Kasumi-1 (cell line): ENCODE measurements around the gene PTGS1.
A peak's percentile ranks its signal among the peaks of the same experiment; 100 is the strongest.
"Not testable (repeated sequence)": the region's sequence is repeated elsewhere in the genome, so short reads cannot be mapped to it uniquely, and the experiment has no call there.

Experiments
- DNase-seq, 2 experiments: peaks; one replicate each; lab custom pipeline; 2025; lab: John Stamatoyannopoulos, UW

Gene PTGS1

GRCh38 chr9:122347348-122348287, 23.2 kb upstream of the PTGS1 start:
- DNase-seq = no peak

GRCh38 chr9:122348288-122348777, 22.5 kb upstream of the PTGS1 start:
- DNase-seq = peak; percentile 67 to 82

GRCh38 chr9:122348791-122349190, 22.0 kb upstream of the PTGS1 start:
- DNase-seq = no peak

- DNase-seq = no peak
Measured at GRCh38 chr9:122349201-122349600, 21.6 kb upstream of the PTGS1 start.

- DNase-seq = peak; percentile 75 to 78
Measured at GRCh38 chr9:122350577-122351355, 20.1 kb upstream of the PTGS1 start.

DNA sequence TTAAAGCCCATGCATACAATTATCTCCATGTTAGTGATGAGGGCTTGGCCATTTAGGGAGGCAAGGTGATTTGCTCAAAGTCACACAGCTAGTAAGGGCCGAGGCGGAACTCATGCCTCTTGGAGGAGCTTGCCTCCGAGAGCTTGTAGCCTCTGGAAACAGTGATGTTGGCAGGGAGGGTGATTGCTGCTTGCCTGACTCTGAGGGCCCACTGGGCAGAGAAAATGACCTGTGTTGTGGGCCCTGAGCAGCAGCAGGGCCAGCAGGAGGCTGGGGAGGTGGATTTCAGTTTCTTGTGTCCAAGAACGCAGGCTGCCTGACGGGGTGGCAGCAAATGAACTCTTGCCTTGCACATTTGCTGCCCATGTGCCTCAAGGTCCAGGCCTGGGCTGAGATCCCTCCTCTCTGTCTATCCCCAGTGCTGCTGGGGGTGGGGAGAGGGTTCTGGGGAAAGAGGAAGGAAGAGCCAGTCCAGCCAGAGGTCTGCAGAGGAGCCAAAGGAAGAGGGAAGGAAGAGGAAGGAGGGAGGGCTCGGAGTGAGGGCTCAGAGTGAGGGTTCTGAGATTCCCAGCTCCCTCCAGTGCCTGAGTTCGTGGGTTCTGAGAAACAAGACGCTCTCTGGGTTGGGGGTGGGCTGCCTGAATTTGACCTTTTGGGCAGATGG, 16.2 kb upstream of the PTGS1 start:
- peak; percentile 65 to 75 for DNase-seq

DNA sequence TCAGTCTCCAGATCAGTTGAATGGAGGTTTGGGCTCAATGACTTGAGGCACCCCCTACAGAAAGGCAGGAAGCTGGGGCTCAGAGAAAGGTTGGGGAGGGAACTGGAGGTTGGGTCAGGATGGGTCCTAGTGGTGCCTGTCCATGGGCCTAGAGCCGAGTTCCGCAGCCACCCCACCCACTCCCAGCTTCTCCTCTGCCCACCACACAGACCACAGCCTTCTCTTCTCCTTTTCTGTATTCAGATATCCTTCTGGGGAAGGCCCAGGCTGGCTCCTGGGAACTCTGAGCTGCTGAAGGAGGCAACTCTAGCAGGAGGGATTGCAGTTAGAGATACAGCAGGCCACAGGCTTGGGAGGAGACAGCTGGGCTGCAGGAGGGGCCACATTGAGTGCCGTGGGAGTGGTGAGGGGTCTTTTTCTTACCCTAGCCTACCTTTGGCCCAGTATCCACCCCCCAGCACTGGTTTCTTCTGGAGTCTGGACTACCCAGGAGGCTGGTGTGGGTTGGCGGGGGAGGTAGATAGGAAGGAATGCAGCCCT, 15.4 kb upstream of the PTGS1 start:
- DNase-seq = no peak

DNA sequence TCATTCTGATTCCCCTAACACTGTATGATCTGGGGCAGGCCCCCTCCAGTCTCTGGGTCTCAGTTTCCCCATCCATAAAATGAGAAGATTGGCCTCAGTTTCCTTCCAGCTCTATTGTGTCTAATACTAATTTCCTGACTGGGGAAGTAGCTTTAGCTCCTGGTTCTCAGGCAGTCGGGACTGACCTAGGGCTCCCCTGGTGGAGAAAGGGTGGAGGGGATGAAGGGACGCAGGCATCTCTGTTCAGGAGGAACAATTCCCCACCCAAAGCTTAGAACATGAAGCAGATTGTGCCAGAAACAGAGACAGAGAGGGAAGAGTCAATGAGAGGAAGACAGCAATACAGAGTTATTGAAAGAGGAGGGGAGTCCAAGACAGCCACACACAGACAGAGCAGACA, 14.2 kb upstream of the PTGS1 start:
- DNase-seq = peak; percentile 53 to 55

GRCh38 chr9:122360891-122361290, 9.9 kb upstream of the PTGS1 start:
- DNase-seq = no peak

- not testable (repeated sequence) for DNase-seq
Measured at GRCh38 chr9:122363131-122363530, 7.7 kb upstream of the PTGS1 start.

GRCh38 chr9:122364117-122364782, 6.6 kb upstream of the PTGS1 start:
- no peak for DNase-seq

DNA sequence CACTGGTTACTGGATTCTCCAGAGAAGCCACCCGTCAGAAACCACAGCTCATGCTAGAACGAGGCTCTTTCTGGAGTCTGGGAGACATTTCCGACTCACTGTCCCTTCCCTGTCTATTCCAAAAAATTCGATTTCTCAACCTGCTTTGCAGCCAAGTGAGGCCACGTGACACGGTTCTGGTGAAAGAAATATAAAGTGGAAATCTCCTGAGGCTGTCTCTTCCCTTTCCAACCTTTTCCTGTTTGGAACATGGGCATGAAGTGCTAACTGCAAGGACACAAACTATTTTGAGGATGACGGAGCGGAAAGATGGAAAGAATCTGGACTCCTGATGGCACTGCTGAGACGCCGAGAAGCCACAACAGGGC, 6.1 kb upstream of the PTGS1 start:
- DNase-seq = no peak

DNA sequence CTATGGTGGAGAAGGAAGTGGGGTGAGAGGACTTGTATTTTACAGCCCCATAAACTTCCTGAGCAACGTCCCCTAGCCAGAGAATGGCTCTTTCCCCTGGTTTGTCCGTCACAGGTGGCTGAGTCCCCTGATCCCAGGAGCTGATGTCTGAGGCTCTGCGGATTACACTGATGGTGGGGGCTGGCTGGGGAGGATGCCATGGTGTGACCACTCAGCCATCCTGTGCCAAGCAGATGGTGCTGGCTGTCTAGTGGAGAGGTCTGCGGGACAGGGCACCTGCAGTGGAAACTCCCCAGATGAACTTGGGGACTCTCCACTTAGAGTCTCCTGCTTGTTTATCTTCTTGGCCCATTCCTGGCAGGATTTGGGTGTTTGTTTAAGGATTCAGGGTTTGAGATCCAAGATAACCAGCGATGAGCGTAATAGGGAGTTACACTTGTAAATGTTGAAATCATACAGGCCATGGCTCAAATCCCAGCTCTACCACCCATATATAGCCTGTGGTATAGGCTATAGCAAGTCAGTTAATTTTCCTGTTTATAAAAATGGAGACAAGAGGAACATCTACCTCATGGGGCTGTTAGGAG, 4.7 kb upstream of the PTGS1 start:
- peak in 1 of 2 experiments; percentile 13 for DNase-seq

GRCh38 chr9:122367065-122367464, 3.8 kb upstream of the PTGS1 start:
- DNase-seq = no peak

GRCh38 chr9:122367774-122368460, 2.9 kb upstream of the PTGS1 start:
- DNase-seq = no peak

DNA sequence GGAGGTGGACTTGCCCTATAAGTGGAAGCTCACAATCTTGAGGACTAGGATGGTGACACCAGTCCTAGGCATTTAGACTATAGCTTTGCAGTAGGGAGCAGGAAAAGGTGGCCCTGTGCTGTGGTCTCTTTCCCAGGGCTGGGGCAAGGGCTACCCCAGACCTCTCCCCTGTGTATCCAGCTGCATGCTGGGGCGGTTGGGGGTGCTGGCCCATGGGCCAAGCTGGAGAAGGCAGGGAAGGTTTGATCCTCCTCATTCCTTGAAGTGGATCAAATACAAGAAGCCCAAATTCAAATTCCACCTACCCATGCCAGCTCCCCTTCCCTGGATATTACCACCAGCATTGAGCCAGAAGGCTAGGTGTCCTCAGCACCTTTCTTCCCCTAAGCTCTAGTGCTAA, 2.2 kb upstream of the PTGS1 start:
- no peak for DNase-seq

DNA sequence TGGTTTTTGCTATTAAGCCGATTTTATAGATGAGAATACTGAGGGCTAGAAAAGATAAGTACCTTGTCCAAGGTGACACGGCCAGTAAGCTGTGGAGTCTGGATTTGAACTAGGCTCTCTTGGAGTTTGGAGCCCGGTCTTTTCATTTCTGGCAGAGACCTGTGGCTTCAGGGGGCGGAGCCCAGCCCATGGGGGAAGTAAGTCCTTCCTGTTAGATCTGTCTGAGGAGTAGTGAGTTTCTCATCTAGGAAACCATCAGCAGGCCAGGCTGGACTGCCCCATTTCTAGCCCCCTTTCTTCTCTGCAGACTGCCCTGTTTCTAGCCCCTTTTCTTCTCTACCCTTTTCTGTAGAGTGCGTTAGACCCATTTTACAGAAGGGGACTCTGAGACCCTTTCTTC, 521 bp upstream of the PTGS1 start:
- peak; percentile 72 to 85 for DNase-seq

DNA sequence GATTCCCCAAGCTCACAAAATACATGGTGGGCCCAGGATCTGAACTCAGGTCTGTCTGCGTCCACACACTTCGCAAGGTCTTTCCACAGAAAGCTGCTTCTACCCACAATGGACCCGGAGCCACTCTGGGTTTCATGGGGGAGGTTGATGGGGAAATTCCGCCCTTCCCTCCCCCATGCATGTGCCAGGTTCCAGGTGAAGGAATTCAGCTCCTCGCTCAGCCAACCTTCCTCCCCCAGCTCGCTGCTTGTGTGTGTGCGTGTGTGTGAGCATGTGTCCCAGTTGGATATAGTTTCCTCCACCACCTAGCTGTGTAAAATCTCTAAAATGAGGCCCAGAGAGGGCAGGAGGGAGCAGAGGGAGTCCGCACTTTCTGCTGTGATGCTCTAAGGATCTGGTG, 1.0 kb downstream of the PTGS1 start:
- no peak for DNase-seq

GRCh38 chr9:122372856-122373845, 2.3 kb downstream of the PTGS1 start:
- no peak for DNase-seq
